Dedifferentiated amniotic fluid mesenchymal stem cell (primary cell): ENCODE data around the gene MRPL43.
"Not testable (repeated sequence)": the region's sequence is repeated elsewhere in the genome, so short reads cannot be mapped to it uniquely, and the experiment has no call there.

Experiments used
- DNase-seq: peaks from one replicate; pipeline ENCODE4 v3.0.0-alpha.2; 2016; ENCODE audit errors: extremely low spot score

Gene MRPL43

GRCh38 chr10:100986952-100987684 is at the start of gene MRPL43, which contains the start of gene TWNK:
Gene MRPL43 (minus strand): TSS chr10:100987497. CDS start chr10:100987443, 54 bp downstream.
Gene TWNK (plus strand): TSS chr10:100987543. CDS start chr10:100988211, 668 bp downstream.
- peak; percentile 81 for DNase-seq

GRCh38 chr10:101036726-101037125 is 49.4 kb upstream of the MRPL43 start:
- no peak for DNase-seq

- no peak for DNase-seq
These were observed 48.8 kb upstream of the MRPL43 start for GRCh38 chr10:101035916-101036702.

- no peak for DNase-seq
These were observed 48.0 kb upstream of the MRPL43 start for GRCh38 chr10:101035314-101035713.

GRCh38 chr10:101034404-101034803 is 47.1 kb upstream of the MRPL43 start:
- not testable (repeated sequence) for DNase-seq

- no peak for DNase-seq
These were observed 46.0 kb upstream of the MRPL43 start for GRCh38 chr10:101033276-101033675.

GRCh38 chr10:101032637-101033224 is 45.4 kb upstream of the MRPL43 start:
- DNase-seq = peak; percentile 89

GRCh38 chr10:101031796-101032636 is 44.7 kb upstream of the MRPL43 start:
- peak; percentile 62 for DNase-seq

- DNase-seq = peak; percentile 88
These were observed 44.0 kb upstream of the MRPL43 start, which contains the start of the genes PDZD7 and SFXN3 for GRCh38 chr10:101031128-101031795. Gene PDZD7 (minus strand): TSS chr10:101031129. CDS start chr10:101030219, 910 bp downstream. Gene SFXN3 (plus strand): TSS chr10:101031234. CDS start chr10:101034695, 3,461 bp downstream.

- no peak for DNase-seq
These were observed 43.3 kb upstream of the MRPL43 start for GRCh38 chr10:101030496-101031127.

- DNase-seq = no peak
These were observed 42.4 kb upstream of the MRPL43 start for GRCh38 chr10:101029520-101030295.

- DNase-seq = no peak
These were observed 41.4 kb upstream of the MRPL43 start for GRCh38 chr10:101028446-101029337.

- no peak for DNase-seq
These were observed 39.9 kb upstream of the MRPL43 start for GRCh38 chr10:101027106-101027720.

GRCh38 chr10:101022967-101023705 is 35.8 kb upstream of the MRPL43 start:
- DNase-seq = no peak

- DNase-seq = no peak
These were observed 34.5 kb upstream of the MRPL43 start for GRCh38 chr10:101021692-101022251.

GRCh38 chr10:101021239-101021638 is 33.9 kb upstream of the MRPL43 start:
- DNase-seq = no peak
